Heart left ventricle (tissue), 13 donors: ENCODE results near the gene VDAC2.

Experiments
- CTCF ChIP-seq, 12 donors: fragments of 200-600 bp; sonication (generic) in 4 of 12; IDR thresholded peaks; one replicate each; pipeline versions ENCODE4 v1.5.0 to v1.8.0; 2018 to 2022; ENCODE audit warnings: antibody characterized with exemption in 12 of 12, mild to moderate bottlenecking in 5 of 12
- POLR2A ChIP-seq, 2 donors: fragments of 450-650 bp; IDR thresholded peaks; one replicate each; pipeline ENCODE4 v1.6.1; 2017; ENCODE audit warnings: antibody characterized with exemption in 2 of 2, mild to moderate bottlenecking in 2 of 2, moderate library complexity in 2 of 2
- donor health status: ischemic (EF 13 %, LVEDD 7.1; RV severe dilation, severe dysfunction).
- donor health status: DM: no; HTN: yes; CAD: no.
- donor health status: DM: no; HTN: no; CAD: no.
- donor health status: ischemic (EF 25% LVEDD 6.9; RV normal size, moderate dysfunction).
- donor health status: ischemic (EF 25% LVEDD 5.7; RV mildly dilated, moderate dysfunction).
- donor health status: ischemic (EF 35%, LVEDD 5.7; RV mildly dilated, moderate dysfunction).
- donor health status: nonischemic (EF 11% LVEDD 7.7; RV severe dilation, severe dysfunction).
- donor health status: DM: yes; HTN: yes; CAD: no.
- donor health status: PGD.
- donor health status: ischemic (EF 29% LVEDD 5.4; RV normal size, mild dysfunction).
- donor health status: nonischemic (EF 23%, LVEDD 6.1; RV moderate dilation, normal function).

DNA sequence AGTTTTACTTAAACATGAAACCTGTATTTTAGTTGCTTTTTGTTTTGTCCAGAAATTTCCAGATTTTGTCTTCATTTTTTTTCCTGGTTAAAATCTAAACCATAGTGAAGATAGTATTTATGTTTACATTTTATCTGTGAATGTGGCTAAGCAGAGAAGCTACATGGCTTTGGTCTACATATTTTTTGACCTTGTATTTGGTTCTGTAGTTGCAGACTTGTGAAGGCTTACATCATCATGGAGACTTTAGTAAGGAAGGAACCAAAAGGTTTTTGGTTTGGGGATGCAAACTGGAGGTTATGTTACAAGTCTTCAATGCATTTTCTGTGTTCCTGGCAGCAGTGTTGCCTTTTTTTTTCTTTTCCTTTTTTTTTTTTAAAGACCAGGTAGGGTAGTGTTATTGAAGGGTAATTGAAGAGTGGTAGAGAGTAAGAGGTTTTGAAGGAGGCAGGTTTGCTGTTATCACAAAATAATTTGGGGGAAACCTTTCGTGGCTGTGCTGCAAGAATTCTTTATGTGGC, 30.9 kb upstream of the VDAC2 start:
- no peak for TF ChIP-seq POLR2A (IDR thresholded peaks at IDR 0.05)
- TF ChIP-seq CTCF (IDR thresholded peaks at IDR 0.05), result no peak
